HG03060 (cell line): ENCODE results near the gene KLK8.

Experiments used
- ATAC-seq: cut with Tn5 transposase; IDR thresholded peaks from one replicate; pipeline ENCODE4 v1.9.1; 2021; ENCODE audit warnings: low read depth, moderate number of reproducible peaks; ENCODE audit not compliant: unreplicated experiment

Gene KLK8

GRCh38 chr19:50959731-50960500, 41.5 kb downstream of the KLK8 start:
- no peak for ATAC-seq

- no peak for ATAC-seq
These were observed 43.8 kb downstream of the KLK8 start for GRCh38 chr19:50957587-50957986.

GRCh38 chr19:50952910-50953309, 48.5 kb downstream of the KLK8 start, which contains the start of gene KLK5:
Gene KLK5 (minus strand): TSS chr19:50953038. CDS start chr19:50952657, 381 bp downstream.
- ATAC-seq = no peak

GRCh38 chr19:50949861-50950260, 51.5 kb downstream of the KLK8 start:
- ATAC-seq = no peak

- ATAC-seq = no peak
These were observed 54.3 kb downstream of the KLK8 start for GRCh38 chr19:50947123-50947522.
